DMS153 (cell line): ENCODE data around the gene DEDD.
"Not testable (repeated sequence)": the region's sequence is repeated elsewhere in the genome, so short reads cannot be mapped to it uniquely, and the experiment has no call there.

Experiments used
- DNase-seq: peaks from one replicate; lab custom pipeline; 2025; lab: John Stamatoyannopoulos, UW

Gene DEDD

GRCh38 chr1:161122967-161123366 lies 9.5 kb downstream of the DEDD start:
- DNase-seq, result no peak

DNA sequence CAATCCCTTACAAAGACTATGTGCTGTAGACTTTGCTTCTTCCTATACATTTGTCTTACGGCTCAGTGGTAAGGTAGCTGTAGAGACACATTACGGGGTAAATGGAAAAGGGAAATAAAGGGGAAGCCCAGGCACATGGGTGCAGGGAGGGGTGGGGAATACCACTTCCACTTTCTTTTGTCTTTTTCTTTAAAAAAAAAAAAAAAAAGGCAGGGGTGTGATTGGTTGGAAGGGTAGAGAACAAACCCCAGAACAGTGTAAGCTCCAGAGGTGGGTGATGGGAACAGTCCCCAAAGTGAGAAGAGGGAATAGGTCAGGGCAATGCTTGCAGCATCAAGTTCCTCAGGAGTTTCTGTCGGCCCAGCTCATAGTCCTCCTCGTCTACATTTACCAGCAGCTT lies 10.6 kb downstream of the DEDD start:
- no peak for DNase-seq

DNA sequence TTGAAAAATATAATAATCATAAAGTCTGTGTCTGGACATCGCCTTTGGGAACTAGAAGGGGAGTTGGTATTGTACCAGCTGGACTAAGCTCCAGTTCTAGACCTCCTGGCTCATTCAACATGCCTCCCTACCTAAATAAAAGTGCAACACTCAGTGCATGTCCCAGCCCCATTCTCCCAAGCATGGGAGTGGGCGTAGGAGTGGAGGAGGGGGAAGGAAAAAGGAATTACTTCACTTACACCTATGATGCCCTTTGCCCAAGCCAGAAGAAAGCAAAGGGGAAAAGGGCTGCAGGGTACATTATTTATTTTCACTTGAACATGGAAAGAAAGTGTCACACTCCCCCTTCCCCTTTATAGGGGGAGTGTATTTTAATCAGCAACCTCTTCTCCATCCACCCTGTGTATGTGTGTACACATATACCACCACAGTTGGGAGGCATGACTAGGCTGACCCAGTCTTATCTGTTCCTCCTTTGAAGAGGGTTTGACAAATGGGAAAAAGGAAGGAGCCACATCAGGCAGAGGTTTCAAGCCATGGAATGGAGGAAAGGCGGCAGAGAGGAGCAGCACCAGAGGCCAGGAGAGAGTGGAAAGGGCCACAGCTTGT lies 11.3 kb downstream of the DEDD start:
- no peak for DNase-seq

DNA sequence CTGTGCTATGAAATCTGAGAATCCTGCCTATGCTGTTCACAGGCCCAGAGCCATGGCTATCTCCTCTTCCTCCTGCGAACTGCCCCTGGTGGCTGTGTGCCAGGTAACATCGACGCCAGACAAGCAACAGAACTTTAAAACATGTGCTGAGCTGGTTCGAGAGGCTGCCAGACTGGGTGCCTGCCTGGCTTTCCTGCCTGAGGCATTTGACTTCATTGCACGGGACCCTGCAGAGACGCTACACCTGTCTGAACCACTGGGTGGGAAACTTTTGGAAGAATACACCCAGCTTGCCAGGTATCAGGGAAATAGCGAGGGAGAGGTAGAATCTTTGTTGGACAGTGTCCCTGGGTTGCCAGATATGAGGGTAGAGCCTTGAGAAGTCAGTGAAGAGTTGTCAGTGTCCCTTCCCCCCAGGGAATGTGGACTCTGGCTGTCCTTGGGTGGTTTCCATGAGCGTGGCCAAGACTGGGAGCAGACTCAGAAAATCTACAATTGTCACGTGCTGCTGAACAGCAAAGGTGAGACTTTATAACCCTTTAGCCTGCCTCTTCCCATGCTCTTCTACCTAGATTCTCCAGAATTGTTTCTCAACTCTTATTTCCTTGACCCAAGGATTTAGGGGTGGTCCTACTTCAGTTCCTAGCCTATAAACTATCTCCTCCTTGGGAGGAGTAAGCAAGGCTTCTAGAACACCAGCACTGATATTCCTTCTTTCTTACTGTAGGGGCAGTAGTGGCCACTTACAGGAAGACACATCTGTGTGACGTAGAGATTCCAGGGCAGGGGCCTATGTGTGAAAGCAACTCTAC lies 13.2 kb downstream of the DEDD start:
- no peak for DNase-seq

GRCh38 chr1:161117759-161118581 lies 14.5 kb downstream of the DEDD start, which contains the start of the genes NIT1 and PFDN2:
TSS of gene NIT1 (plus strand) at chr1:161118105. CDS start at chr1:161118177, 72 bp downstream.
TSS of gene PFDN2 (minus strand) at chr1:161118037. CDS start at chr1:161118026, 11 bp downstream.
- peak; percentile 58 for DNase-seq

GRCh38 chr1:161115961-161116360 lies 16.5 kb downstream of the DEDD start:
- DNase-seq, result not testable (repeated sequence)

GRCh38 chr1:161115132-161115711 lies 17.2 kb downstream of the DEDD start:
- DNase-seq, result no peak

GRCh38 chr1:161114556-161114955 lies 17.9 kb downstream of the DEDD start:
- DNase-seq, result no peak

GRCh38 chr1:161113915-161114314 lies 18.6 kb downstream of the DEDD start:
- no peak for DNase-seq

- DNase-seq, result no peak
These were observed 20.9 kb downstream of the DEDD start for GRCh38 chr1:161111527-161111926.

GRCh38 chr1:161111117-161111516 lies 21.4 kb downstream of the DEDD start:
- DNase-seq, result no peak

GRCh38 chr1:161106431-161106830 lies 26.0 kb downstream of the DEDD start:
- DNase-seq, result no peak

DNA sequence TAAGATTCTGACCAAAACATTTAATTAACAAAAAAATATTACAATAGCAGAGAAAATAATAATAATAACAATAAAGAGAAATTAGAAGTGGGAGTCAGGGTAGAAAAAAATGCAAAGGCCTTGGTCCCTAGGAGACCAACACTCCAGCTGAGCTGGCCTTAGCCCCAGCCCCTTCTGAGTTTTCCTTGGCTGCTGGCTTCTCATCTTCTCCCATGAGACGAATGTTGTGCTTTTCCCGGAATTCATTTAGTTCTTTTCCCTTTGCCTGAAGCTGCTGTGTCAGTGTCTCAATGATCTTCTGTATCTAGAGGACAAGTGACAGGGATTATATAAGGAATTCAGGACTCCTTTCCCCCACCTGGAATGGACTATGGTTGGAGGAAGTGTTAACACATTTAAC lies 31.9 kb downstream of the DEDD start:
- DNase-seq, result no peak

DNA sequence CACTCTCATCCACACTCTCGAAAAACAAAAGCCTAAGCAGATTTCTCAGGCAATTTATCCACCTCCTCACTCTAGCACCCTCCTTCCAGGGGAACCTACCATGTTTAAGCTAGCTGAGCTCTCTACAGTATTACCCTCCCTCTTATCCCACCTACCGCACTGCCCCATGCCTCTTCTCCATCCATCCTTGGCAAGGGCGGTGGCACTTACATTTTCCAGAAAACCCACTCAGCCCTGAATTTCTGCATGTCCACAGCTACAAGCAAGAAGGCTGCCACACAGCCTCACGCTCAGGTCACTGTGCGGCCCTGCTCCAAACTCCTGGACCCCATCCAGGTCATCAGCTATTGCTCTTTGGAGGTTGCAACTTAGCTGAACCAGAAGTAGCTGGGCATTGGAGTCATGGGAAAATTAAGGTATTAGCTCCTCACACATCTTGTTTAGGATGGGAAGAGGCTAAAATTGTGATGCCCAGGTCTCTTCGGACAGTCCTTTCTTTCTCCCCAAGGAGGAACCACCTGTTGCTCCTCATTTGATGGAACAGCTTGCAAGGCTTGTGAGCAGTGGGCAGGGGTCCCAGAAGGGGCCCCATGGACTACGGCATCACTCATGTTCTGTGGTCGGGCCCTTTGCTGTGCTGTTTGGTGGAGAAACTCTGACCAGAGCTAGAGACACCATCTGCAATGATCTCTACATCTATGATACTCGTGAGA lies 33.2 kb downstream of the DEDD start:
- no peak for DNase-seq

DNA sequence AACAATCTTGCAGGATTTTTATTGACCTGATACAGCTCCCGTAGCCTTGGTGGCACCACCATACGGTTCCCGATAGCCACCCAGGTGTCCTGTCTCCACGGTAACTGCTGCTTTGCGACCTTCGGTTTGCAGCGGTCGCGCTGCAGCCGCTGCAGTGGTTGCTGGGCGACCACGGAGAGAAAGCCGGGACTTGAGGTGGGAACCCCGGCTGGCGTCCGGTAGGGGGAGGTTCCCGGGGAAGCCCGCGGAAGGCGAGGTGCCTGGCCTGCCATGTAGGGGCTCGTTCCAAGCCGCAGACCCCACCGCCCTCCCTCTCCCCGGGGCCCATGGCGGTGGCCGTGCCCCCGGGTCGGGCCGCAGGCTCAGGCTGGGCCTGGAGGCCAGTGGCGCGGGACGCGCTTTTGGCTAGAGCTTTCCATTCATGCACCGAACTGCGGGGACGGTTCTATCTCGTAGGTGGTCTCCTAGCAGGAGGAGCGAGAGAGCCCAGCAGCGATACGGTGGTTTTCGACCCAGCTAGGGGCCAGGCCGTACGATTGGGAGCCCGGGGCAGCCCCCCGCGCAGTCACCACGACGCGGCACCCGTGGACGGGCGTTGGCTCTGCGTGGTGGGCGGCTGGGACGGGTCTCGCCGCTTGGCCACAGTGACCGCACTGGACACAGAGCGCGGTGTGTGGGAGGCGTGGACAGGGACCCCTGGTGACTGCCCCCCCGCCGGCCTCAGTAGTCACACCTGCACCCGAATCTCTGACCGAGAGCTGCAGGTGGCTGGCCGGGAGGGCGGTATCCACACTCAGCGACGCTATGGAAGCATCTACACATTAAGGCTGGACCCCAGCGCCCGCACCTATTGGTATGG lies 34.0 kb downstream of the DEDD start, which contains the start of gene KLHDC9:
Gene KLHDC9 (plus strand): TSS at position 152 of the 859 bp plus-strand sequence. CDS start 175 bp downstream, at position 327.
- peak; percentile 94 for DNase-seq

DNA sequence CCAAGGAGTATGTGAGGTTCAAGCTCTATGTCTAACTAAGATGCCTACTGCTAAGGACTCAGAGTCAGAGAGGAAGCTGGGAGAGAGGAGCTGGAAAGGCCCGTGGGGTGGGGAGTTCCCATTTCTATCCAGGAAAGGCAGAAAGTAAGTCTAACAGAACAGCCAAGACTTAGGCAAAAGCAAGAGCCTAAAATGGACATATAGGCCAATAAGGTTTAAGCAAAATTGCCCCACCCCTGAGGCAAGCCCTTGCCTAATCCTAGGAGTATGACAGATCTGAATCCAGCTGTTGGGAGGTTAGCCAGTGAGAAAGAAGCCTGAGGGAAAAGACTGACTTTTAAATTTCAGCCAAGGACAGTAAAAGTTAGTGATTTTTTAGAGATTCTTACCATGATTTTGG lies 35.9 kb downstream of the DEDD start:
- no peak for DNase-seq

- no peak for DNase-seq
These were observed 36.5 kb downstream of the DEDD start for GRCh38 chr1:161096015-161096414.

DNA sequence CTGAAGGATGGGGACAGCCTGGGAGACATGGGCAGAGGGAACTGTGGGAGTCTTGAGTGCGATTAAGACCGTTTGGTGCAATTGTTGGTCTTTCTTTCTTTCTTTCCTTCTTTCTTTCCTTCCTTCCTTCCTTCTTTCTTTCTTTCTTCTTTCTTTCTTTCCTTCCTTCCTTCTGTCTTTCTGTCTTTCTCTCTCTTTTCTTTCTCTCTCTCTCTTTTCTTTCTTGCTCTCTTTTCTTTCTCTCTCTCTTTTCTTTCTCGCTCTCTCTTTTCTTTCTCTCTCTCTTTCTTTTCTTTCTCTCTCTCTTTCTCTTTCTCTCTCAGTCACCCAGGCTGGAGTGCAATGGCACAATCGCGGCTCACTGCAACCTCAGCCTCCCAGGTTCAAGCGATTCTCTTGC lies 37.2 kb downstream of the DEDD start:
- no peak for DNase-seq

GRCh38 chr1:161094481-161094880 lies 38.0 kb downstream of the DEDD start:
- no peak for DNase-seq

- DNase-seq, result no peak
These were observed 39.8 kb downstream of the DEDD start for GRCh38 chr1:161092621-161093028.
